Lower leg skin (tissue), 3 donors: ENCODE results near the gene HSD17B2.

Source experiments
- POLR2A ChIP-seq, 2 donors: fragments of 450-650 bp; IDR thresholded peaks; one replicate each; pipeline ENCODE4 v1.6.1; 2016 to 2017; ENCODE audit warnings: antibody characterized with exemption in 2 of 2, mild to moderate bottlenecking in 1 of 2, moderate library complexity in 1 of 2
- TF ChIP-seq, protein P1 (sequence below), 3 donors: fragments of 450-650 bp; IDR thresholded peaks; one replicate each; pipeline ENCODE4 v1.5.1; 2016; ENCODE audit warnings: antibody characterized with exemption in 3 of 3, mild to moderate bottlenecking in 3 of 3, moderate library complexity in 2 of 3

DNA sequence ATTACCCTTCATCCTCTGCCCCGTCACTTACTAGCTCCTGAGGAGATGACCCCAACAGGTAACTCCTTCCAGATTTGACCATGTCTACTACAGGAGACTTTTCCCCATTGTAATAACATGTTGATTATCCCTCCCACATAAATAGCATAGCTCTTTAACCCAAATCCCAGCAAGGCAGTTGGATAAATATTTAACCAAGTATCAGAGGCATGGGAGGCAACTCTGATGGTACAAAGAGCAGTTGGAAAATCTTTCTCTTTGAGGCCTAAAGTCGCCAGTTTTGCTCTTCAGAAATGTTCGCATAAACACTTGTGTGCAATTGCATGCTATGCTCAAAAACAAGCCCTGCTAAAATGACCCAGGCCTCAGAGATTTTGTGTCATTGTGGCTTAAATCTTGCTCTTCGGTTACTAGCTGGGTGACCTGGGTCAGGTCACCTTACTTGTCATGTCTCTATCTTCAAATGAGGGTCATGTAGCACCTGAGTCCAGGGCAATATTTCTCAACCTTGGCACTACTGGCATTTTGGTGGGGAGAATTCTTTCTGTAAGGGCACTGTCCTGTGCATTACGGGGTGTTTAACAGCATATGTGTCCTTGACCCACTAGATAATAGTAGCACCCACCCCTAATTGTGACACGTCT is 48.8 kb downstream of the HSD17B2 start:
- TF ChIP-seq, protein P1, sequence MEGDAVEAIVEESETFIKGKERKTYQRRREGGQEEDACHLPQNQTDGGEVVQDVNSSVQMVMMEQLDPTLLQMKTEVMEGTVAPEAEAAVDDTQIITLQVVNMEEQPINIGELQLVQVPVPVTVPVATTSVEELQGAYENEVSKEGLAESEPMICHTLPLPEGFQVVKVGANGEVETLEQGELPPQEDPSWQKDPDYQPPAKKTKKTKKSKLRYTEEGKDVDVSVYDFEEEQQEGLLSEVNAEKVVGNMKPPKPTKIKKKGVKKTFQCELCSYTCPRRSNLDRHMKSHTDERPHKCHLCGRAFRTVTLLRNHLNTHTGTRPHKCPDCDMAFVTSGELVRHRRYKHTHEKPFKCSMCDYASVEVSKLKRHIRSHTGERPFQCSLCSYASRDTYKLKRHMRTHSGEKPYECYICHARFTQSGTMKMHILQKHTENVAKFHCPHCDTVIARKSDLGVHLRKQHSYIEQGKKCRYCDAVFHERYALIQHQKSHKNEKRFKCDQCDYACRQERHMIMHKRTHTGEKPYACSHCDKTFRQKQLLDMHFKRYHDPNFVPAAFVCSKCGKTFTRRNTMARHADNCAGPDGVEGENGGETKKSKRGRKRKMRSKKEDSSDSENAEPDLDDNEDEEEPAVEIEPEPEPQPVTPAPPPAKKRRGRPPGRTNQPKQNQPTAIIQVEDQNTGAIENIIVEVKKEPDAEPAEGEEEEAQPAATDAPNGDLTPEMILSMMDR (IDR thresholded peaks at IDR 0.05): no peak
- no peak for TF ChIP-seq POLR2A (IDR thresholded peaks at IDR 0.05)
